HS-27A (cell line): ENCODE results near the gene ST6GALNAC2.

Experiments used
- DNase-seq: peaks from one replicate; pipeline ENCODE4 v3.0.0-alpha.2; 2012; ENCODE audit warnings: low read depth, missing footprints

ST6GALNAC2 gene

DNA sequence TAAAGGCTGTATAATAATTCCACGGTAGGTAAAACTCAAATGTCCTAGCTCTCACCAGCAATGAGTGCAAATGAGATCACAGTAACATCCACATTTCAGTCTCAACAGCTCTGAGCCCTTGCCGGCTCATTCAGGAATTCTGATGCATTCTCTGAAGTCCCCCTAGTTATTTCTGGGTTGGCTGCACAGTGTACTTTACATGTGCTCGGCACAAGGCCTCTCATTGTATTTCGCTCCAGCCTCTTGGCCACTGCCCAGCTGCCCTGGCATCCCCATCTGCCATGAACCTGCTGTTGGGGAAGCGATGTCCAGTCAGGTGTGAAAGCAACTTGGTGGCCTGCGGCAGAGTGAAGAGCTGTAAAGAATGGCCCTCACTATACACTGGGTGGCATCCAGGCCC is 31.5 kb downstream of the ST6GALNAC2 start:
- no peak for DNase-seq

DNA sequence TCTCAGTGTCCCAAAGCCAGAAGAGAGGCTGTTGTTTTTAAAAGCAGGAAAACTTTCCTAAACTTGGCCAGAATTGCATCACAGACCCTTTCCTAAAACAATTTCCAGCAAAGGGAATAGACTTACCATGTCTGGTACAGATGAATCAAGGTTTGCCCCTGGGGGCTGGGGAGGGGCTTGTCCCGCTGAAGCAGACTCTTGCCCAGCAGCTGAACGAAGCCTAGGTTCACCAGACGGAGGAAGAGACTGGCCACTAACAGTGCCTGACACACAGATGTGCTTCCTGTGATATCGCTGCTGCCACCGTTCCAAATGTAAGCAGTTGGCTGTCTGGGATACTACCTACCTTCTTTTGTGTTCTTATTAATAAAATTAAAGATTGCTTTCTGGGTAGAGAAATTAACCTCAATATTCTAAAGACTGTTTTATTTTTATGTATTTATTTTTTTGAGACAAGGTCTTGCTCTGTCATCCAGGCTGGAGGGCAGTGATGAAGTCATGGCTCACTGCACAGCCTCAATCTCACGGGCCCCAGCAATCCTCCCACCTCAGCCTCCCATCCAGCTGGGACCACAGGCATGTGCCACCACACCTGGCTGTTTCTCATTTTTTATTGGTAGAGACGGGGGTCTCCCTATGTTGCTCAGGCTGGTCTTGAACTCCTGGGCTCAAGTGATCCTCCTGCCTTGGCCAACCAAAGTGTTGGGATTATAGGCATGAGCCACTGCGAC is 32.3 kb downstream of the ST6GALNAC2 start:
- no peak for DNase-seq

DNA sequence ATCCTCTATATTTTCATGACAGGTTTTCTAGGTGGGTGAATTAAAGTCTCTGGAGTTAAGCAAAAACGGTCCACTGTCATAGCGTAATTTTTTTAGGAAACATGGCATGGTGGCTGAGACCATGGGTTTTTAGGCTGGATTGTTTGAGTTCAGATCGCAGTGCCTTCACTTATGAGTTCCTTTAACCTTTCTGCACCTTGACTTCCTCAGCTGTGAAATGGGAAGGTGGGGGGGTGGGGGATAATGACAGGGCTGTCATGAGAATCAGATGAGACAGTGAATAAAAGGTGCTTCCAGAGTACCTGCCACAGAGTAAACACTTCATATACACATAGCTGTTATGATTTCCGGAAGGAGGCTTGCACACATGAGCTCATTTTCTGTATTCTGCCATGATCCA is 34.0 kb downstream of the ST6GALNAC2 start:
- DNase-seq, result no peak

DNA sequence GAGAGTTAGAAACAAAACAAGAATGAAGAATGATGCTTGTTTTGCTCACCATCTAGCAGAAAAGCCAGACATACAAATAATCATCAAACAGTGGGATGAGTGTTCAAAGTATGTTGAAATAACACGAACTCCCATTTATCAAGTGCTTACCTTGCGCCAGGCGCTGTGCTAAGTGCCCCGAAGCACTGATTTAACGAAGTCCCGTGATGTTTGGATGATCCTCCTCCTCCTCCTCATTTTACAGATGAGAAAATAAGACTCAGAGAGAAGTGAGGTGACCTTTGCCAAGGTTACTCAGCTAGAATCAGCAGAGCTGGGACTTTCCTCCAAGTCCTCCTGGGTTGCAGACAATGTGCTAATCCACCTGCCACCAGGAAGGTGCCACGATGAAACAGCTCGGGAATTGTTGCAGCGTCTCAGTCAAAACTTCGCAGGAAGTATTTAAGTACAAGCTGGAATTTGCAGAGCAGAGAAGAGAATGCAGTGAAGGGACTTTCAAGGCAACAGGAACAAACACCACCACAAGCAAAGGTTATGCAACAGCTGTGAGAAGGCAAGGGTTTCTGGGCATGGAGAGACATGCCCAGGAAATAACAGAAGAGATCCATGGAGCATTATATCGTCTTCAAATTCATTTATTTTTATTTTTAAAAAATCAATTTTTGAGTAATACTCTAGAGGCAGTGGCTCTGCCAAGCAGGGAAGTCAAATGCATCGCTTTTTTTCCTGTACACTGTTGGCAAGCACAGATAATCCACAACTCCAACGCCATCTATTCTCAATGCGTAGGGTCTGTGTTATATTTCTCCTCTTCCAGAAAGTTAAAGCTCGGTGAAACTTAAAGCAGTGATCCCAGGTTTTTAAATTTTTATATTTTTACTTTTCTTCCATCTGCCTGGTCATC is 34.7 kb downstream of the ST6GALNAC2 start:
- DNase-seq, result no peak

DNA sequence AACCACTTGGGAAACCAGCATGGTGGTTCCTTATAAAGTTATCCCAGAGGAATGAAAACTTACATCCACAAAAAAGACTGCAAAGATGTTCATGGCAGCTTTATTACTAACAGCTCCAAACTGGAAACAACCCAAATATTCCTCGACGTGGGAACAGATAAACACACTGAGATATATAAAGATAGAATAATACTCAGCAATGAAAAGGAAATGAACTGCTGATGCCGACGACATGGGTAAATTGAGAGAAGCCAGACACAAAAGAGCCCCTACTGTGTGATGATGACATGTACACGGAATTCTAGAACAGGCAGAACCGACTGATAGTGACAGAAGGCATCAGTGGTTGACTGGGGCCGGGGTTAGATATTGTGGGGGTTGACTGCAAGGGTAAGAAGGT is 36.1 kb downstream of the ST6GALNAC2 start:
- no peak for DNase-seq

DNA sequence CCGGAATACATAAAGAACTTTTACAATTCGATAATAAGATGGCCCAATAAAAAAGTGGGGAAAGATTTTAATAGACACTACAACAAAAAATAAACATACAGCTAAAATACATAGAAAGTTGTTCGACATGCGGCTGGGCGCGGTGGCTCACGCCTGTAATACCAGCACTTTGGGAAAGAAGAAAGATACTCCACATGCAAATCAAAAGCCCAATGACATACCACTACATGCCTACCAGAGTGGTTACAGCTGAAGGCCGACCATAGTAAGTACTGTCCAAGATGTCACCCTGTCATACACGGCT is 36.5 kb downstream of the ST6GALNAC2 start:
- no peak for DNase-seq

DNA sequence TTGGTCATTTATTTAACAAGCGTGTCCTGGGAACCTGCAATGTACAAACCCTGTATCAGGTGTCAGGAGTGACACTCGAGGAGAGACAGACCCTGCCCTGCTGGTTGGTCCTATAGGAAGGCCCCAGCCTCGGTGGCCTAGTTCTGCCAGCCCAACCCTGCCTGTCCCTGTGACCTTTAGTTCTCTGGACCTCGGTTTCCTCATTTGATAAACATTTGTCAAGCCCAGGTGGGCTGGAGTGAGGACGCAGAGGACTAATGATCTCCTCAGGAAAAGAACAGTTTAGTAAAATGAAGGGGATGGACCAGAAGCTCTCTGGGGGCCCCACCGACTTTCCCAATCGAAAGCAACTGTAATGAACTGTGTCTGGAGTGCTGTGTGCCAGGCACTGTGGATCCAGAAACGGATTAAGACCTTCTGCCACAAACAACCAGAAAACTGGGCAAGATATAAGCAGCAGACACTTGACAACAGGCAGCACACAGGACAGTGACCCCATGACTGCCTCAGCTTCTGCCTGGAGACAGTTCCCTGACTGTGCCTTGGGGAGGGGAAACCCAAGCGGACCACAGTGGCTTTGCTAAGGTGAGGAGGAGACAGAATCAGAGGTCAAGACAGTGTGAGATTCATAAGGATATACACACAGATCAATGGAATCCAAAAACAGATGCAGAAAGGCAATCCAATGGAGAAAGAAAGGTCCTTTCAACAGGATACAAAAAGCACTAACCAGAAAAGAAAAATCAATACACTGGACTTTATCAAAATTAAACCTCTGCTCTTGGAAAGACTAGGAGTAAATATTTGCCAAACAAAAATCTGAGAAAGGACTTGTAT is 37.1 kb downstream of the ST6GALNAC2 start:
- no peak for DNase-seq

DNA sequence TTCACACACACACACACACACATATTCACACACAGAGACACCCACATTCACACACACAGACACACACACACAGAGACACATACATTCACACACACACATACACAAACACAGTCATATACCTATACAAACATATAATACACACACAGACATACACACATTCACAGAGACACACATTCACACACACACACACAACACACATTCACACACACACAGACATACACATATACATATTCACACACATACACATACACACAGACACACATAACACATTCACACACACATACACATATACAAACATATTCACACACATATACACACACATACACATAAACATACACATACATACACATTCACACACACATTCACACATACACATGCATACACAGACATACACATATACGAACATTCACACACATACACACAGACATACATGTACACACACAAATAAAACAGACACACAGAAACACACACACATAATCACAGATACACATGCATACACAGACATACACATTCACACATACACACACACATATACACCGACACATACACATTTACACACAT is 37.9 kb downstream of the ST6GALNAC2 start:
- no peak for DNase-seq

DNA sequence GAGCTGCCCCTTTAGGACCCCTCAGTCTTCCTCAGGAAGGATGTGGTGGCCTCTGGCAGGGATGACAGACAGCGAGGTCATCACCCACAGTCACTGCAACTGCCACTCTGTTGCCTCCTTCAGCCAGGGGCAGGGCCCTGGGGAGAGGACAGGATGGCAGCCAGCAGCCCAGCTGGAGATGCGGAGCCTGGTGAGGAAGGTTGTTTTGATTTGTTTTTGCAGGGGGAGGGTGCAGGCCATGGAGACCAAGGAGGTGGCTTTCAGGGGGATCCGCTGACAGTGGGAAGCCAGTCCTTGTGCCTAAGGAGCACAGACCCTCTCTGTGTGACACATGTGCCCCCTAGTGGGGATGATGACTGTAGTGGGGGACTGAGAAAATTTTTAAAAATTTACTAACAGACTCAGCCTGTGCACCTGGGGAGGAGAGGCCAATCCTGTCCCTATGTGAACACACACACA is 38.4 kb downstream of the ST6GALNAC2 start:
- no peak for DNase-seq

DNA sequence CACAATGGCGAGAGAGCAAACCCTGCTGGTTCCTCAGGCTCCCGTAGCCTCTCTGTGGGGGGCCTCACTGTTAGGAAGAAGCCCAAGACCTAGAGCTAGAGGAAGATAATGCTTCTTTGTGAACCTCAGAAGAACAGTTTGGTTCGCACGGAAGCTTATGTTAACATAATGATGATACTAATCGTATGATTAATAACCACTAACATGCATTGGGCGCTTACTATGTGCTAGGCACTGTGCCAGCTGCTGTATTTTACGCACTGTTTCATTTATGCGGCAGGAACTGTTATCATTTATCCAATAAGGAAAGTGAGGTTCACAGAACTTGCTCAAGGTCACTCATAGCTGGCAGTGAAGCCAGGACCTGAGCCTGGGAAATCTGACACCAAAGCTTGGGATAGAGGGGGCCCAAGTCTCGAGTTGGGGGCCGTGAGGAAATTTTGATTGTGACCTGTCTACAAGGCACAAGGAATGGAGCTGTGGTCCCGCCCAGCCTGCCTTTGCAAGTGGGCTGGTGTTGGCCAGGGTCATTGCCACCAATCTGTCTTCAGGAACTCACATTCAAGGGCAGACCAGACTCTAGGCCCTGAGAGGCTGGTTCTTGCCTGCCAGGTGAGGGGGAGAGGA is 39.0 kb downstream of the ST6GALNAC2 start:
- DNase-seq, result no peak

DNA sequence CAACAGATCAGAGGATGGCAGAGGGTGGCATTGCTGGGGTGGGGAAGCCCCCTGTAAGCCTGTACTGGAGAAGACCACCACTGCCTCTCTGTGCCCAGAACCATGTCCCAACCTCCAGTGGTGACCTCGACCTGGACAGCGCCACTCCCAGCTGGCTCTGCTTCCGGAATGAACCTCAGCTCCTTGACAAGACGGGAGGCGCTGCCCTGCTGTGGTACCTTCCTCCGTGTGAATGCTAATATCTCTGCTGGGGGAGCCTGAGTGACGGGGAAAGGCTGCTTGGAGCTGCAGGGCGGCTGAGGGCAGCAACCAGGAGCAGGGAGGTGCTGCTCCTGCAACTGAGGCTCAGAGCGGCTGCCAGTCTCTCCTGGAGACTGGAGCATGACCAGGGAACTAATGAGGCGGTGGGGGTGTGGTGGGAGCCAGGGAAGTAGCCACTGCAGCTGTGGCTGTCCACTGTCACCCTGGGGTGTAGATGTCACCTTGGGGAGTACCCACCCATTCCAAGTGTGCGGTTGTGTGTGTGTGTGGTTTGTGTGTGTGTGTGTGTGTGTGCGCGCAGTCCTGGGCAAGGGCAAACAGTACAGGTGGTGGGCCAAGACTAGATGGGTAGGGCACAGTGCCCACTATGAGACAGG is 39.6 kb downstream of the ST6GALNAC2 start:
- DNase-seq, result no peak

DNA sequence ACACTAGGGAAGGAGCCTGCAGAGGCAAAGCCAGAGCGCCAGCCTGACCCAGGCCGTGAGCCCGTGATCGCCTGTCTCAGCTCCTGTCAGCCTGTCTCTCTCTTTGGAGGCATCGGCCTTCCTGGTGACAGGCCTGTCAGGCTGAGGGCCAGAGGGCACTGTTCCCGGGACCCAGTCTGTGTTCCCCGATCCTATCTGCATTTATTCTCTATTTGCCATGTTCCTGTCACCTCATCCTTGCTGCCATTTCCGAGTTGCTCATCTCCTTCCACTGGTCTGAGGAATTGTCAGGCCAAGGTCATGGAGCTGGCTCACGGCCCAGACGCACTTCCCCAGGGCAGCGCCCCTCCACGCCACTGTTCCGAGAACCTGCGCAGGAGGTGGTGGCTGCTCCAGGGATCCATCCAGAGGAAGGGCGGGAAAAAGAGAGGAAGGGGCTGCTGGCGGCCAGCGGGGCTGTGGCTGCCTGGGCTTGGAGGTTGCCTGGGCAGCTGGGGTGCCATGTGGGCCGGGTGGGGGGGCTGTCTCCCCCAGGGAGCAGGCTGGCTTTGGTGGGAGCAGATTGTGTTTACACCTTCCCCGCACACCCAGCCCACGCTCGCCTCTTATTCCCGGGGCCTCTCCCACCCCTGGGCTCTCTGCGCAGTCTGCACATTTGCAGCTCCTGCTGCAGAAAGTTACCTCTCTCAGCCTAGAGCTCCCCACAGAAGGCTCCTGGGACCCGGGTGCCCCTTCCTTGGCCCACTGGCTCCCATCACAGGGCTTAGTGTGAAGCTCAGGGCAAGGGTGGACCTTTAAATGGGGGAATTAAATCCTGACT is 40.9 kb downstream of the ST6GALNAC2 start:
- DNase-seq, result no peak

DNA sequence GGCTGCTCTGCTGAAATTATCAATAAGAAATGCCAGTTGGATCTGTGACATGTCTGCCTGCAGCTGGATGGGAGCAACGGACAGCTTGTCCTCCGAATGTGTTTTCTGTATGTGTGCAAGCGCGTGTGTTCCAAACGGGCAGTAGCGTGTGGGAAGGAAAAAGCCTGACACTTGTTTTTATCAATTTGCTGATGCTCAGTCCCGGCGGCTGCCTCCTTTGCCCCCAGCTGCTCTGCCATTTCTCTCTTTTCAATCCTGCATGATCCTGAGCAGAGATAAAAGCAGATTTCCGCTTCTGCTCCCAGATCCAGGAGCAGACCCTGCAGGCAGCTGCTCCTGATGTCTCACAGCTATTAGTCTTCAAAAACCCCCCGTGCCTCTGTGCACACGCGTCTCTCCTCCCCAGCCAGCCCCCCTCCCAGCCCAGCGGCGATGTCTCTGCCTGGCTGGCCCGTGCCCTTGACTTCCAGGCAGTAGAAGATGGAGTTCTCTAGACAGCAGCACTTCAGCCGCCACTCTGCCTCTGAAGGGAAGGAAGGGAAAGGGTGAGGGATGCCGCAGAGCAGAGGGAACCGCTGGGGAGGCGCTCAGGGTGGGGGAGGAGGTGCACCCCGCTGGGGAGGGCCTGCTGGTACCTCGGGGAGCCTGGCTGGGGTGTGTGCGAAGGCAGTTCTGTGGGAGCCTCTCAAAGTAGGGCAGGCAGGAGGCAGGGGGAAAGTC is 41.7 kb downstream of the ST6GALNAC2 start:
- DNase-seq, result no peak

DNA sequence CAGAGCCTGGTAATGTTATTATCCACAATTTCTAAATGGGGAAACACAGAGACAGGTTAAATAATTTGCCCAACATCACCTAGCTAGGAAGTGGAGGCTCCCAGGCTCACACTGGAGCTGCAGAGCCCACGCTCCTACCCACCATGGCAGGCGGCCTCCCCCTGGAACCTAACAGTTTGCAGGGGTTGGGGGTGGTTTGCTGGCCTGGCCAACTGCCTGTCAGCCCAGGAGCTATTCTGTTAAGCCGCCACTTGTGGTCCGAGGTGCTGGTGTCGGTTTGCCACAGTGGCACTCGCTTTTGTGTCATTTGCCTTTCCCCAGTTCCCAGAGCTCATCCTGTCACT is 42.2 kb downstream of the ST6GALNAC2 start:
- DNase-seq, result no peak

DNA sequence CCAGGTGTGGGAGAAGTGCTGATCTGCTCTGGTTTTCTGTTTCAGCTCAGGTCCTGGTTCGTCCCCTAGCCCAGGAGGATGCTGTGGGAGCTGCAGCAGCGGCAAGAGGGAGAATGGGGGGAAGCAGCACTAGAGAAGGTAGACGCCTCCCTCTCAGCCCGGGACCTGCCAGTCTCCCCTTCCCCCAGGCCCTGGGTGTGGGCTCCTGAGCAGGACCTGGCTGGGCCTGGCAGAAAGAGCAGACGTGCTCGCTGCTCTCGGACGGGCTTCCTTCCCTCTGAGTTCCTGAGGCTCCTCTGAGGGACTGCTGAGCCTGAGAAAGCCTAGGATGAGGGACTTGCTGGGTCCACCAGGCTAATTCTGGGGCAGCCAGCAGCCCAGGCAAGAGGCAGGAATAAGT is 42.7 kb downstream of the ST6GALNAC2 start:
- no peak for DNase-seq

DNA sequence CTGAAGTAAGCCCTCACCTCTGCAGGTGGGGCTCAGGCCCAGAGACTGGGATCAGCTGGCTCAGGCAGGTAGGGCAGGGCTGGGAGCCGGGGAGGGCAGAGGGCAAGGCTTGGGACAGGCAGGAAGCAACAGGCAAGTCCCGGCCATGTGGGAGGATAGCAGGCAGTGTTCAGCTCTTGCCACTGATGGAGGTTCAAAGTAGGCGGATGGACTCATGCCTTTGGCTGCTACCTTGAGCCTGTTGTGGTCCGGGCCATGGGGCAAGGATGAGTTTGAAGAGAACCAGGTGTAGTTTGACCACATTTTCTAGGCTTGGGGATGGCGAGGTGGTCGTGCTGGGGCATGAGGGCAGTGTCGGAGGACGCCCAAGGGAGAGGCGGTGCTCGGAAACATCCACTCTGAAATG is 43.1 kb downstream of the ST6GALNAC2 start:
- DNase-seq, result no peak

DNA sequence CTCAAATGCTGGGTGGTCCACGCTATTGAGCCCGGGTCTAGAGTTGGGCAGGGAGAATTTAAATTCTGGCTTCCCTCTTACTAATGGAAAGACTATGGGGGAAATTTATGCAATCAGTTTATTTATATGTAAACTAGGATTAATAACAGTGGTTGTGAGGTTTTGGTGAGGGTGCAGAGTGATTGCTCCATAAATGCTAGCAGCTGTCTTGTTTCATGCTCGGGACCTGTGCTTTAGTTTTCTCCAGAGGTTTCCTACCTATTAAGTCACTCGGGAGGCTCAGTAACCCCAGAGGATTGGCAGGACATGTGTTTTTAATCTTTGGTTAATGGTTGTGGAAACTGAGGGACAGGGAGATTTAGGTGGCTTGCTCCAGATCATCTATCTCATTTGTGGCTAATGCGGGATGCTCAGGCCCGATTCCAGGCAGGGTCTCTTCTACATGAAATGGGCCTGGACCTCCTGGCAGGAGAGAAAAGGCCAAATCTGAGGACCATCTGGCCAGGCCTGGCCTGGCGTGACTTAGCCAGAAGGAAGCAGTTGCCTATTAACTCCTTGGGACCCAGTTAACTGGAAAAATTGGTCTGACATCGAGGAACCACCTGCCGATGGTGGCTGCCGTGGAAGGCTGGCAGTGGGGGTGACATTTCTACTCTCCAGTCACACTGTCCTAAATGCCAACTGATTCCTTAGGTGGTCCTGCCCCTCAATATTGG is 43.8 kb downstream of the ST6GALNAC2 start:
- DNase-seq, result no peak

DNA sequence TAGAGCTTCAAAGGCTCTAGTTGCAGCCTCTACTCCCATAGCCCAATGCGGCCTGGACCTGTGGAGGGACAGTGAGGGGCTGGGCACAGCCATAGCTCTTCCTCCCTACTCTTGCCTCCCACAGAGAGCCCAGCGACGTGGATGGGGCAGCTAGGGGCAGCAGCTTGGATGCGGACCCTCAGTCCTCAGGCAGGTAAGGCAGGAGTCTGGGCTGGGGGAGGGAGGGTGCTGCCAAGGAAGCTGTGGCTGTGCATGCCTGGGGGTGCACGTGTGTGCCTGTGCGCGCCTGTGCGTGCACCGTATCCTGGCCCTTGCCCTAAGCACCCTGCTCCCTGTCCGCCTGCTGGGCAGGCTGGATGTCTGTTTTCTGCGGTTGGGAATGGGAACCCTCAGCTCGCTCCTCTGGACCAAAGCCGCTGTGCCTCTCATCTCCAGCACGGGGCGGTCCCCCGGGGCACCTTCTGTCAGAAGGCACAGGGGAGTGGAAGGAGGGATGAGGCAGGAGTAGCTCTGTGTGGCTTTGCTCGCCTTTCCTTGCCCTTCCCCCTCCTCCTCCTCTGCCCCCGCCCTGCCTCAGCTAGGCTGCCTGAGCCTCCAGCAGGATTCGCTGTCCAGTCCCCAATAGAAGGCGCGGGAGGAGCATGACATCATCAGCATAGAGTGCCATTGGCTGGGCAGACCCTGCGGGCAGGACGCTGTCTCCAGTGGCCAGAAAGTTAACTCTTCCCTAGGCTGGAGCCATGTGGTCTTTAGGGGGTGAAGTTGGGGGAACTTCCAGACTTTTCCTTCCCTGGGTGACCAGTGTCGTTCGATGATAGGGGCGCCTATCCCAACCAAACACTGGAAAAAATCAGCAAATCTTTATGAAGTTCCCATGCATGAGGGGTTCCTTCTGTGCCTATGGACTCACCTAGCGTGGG is 45.0 kb downstream of the ST6GALNAC2 start:
- DNase-seq, result peak; percentile 40
